Mesendoderm (in vitro differentiated cells): ENCODE measurements around the gene FERMT2.

Source experiments
- DNase-seq: peaks from one replicate; pipeline ENCODE4 v3.0.0; 2013
- H2AK5ac ChIP-seq: 2 replicates; pipeline ENCODE4 v1.6.1; 2013; ENCODE audit warnings: low read length, inconsistent platforms
- H2BK120ac ChIP-seq: 2 replicates; pipeline ENCODE4 v1.6.1; 2013; ENCODE audit warnings: low read depth, mild to moderate bottlenecking, low read length, moderate library complexity, mixed read lengths
- H2BK15ac ChIP-seq: replicated peaks from 2 replicates; pipeline ENCODE4 v1.6.1; 2013; ENCODE audit warnings: low read depth, mild to moderate bottlenecking, moderate library complexity
- H2BK5ac ChIP-seq: 2 replicates; pipeline ENCODE4 v1.6.1; 2013; ENCODE audit warnings: low read length, inconsistent platforms
- H3K18ac ChIP-seq: 2 replicates; pipeline ENCODE4 v1.6.1; 2013; ENCODE audit warnings: mild to moderate bottlenecking, low read length, mixed read lengths
- H3K23ac ChIP-seq: one replicate; pipeline ENCODE4 v1.6.1; 2013; ENCODE audit warnings: low read length
- H3K27ac ChIP-seq: 2 replicates; pipeline ENCODE4 v1.5.1; 2013; ENCODE audit warnings: low read depth, mild to moderate bottlenecking, inconsistent platforms, low read length, moderate library complexity
- H3K27me3 ChIP-seq: 2 replicates; pipeline ENCODE4 v1.6.1; 2013; ENCODE audit warnings: low read length, control low read depth, mild to moderate bottlenecking, inconsistent platforms; ENCODE audit not compliant: insufficient read depth, poor library complexity
- H3K36me3 ChIP-seq: 2 replicates; pipeline ENCODE4 v1.6.1; 2013; ENCODE audit warnings: low read length, inconsistent platforms; ENCODE audit not compliant: control insufficient read depth, insufficient read depth
- H3K4ac ChIP-seq: one replicate; pipeline ENCODE4 v1.6.1; 2013; ENCODE audit warnings: low read depth, mild to moderate bottlenecking, low read length, moderate library complexity
- H3K4me1 ChIP-seq: 2 replicates; pipeline ENCODE4 v1.6.1; 2013; ENCODE audit warnings: low read depth, low read length, inconsistent platforms; ENCODE audit not compliant: control insufficient read depth
- H3K4me2 ChIP-seq: 2 replicates; pipeline ENCODE4 v1.6.1; 2013; ENCODE audit warnings: low read length
- H3K4me3 ChIP-seq: 2 replicates; pipeline ENCODE4 v1.5.1; 2013; ENCODE audit warnings: mild to moderate bottlenecking, low read length
- H3K56ac ChIP-seq: one replicate; pipeline ENCODE4 v1.6.1; 2013; ENCODE audit warnings: low read length
- H3K79me1 ChIP-seq: 2 replicates; pipeline ENCODE4 v1.6.1; 2013; ENCODE audit warnings: low read length, inconsistent platforms
- H3K79me2 ChIP-seq: 2 replicates; pipeline ENCODE4 v1.6.1; 2013; ENCODE audit warnings: mild to moderate bottlenecking, low read length; ENCODE audit not compliant: control insufficient read depth, insufficient read depth
- H3K9ac ChIP-seq: 2 replicates; pipeline ENCODE4 v1.6.1; 2013; ENCODE audit warnings: low read length, inconsistent platforms
- H4K5ac ChIP-seq: one replicate; pipeline ENCODE4 v1.6.1; 2013; ENCODE audit warnings: low read length
- H4K8ac ChIP-seq: one replicate; pipeline ENCODE4 v1.6.1; 2013; ENCODE audit warnings: low read depth, mild to moderate bottlenecking, control low read depth, low read length, moderate library complexity
- WGBS: extraction: QIAGEN DNeasy Blood & Tissue Kit; methylation state at CpG from one replicate; pipeline ENCODE4 v1.1.7; 2013; ENCODE audit warnings: low lambda C conversion rate, missing lambda C conversion rate; ENCODE audit not compliant: insufficient coverage; ENCODE audit errors: extremely low coverage; 5-methylcytosine and 5-hydroxymethylcytosine counted together

Gene FERMT2

DNA sequence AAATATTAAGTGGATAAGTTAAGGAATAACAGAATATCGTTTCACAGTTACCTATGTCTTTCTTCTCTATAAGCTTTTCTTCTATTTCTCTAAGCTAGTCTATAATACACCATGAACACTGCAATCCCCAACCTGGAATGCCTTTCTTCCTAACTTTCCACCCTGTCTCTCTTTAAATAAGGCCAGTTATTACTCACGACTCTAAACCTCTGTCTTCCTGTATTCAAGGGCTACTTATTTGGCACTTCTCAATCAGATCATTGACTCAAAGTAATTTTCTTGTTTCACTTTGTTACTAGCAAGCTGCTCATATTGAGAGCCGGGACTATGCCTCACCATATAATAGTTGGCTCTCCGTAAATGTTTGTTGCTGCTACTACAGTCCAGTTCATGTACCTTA, 13.5 kb downstream of the FERMT2 start:
- DNase-seq, result no peak
- no peak overlapping the region for H2AK5ac ChIP-seq
- no peak overlapping the region for H3K56ac ChIP-seq
- no peak overlapping the region for H2BK5ac ChIP-seq
- H3K79me2 ChIP-seq, result peaks cover 67% of the 10 kb centered on the region
- no peaks in the 10 kb centered on the region for H3K4me1 ChIP-seq
- no peaks in the 10 kb centered on the region for H3K36me3 ChIP-seq
- no peak overlapping the region for H2BK15ac ChIP-seq
- no peak overlapping the region for H3K4me2 ChIP-seq
- no peak overlapping the region for H4K8ac ChIP-seq
- no peak overlapping the region for H3K23ac ChIP-seq
- H4K5ac ChIP-seq, result no peak overlapping the region
- H3K4me3 ChIP-seq, result no peak overlapping the region
- peaks cover 3% of the 10 kb centered on the region for H3K79me1 ChIP-seq
- WGBS, result no CpG with 5 or more reads among the region's 4 CpGs
- H2BK120ac ChIP-seq, result no peak overlapping the region
- no peak overlapping the region for H3K18ac ChIP-seq
- H3K27ac ChIP-seq, result no peak overlapping the region
- H3K9ac ChIP-seq, result no peak overlapping the region
- H3K4ac ChIP-seq, result no peak overlapping the region
- no peaks in the 10 kb centered on the region for H3K27me3 ChIP-seq

GRCh38 chr14:52936437-52936836, 14.4 kb downstream of the FERMT2 start:
- no CpG with 5 or more reads among the region's 1 CpG for WGBS
- no peaks in the 10 kb centered on the region for H3K36me3 ChIP-seq
- no peak overlapping the region for H3K4me3 ChIP-seq
- H3K56ac ChIP-seq, result no peak overlapping the region
- DNase-seq, result no peak
- no peak overlapping the region for H3K4me2 ChIP-seq
- no peak overlapping the region for H3K9ac ChIP-seq
- no peak overlapping the region for H2AK5ac ChIP-seq
- peaks cover 69% of the 10 kb centered on the region for H3K79me2 ChIP-seq
- H3K23ac ChIP-seq, result no peak overlapping the region
- no peak overlapping the region for H4K8ac ChIP-seq
- no peak overlapping the region for H4K5ac ChIP-seq
- no peak overlapping the region for H3K18ac ChIP-seq
- H3K27ac ChIP-seq, result no peak overlapping the region
- H3K27me3 ChIP-seq, result no peaks in the 10 kb centered on the region
- no peak overlapping the region for H2BK120ac ChIP-seq
- no peak overlapping the region for H2BK15ac ChIP-seq
- H2BK5ac ChIP-seq, result no peak overlapping the region
- H3K4ac ChIP-seq, result no peak overlapping the region
- H3K4me1 ChIP-seq, result no peaks in the 10 kb centered on the region
- H3K79me1 ChIP-seq, result peaks cover 3% of the 10 kb centered on the region

DNA sequence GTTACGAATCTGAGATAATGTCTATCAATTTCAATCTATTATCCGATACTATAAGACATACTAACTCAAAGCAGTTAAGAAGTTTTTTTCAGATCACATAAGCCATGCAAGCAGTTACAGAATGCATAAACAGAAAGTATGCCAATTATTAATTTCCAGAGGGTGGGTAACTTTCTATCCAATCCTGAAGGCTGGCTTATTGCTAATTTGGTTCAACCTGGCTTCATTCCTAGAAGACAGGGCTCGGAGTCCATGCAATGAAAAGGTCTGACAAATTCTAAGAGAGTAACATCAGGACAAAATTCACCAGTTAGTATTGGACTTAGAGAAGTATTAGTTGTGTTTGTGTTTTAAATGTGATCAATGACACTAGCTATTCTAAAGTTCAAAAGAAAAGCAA, 15.0 kb downstream of the FERMT2 start:
- Histone ChIP-seq H3K79me1 (peaks cover 3% of the 10 kb centered on the region), H4K8ac (no peak overlapping the region), H3K4me3 (no peak overlapping the region), H3K18ac (no peak overlapping the region), H3K4me1 (no peaks in the 10 kb centered on the region), H4K5ac (no peak overlapping the region), H3K9ac (no peak overlapping the region), H2BK5ac (no peak overlapping the region), H3K4me2 (no peak overlapping the region), H3K56ac (no peak overlapping the region), H2AK5ac (no peak overlapping the region), H3K27me3 (no peaks in the 10 kb centered on the region), H2BK15ac (no peak overlapping the region), H3K23ac (no peak overlapping the region), H2BK120ac (no peak overlapping the region), H3K79me2 (peaks cover 72% of the 10 kb centered on the region), H3K27ac (no peak overlapping the region), H3K4ac (no peak overlapping the region), H3K36me3 (no peaks in the 10 kb centered on the region)
- WGBS, result no CpG with 5 or more reads among the region's 3 CpGs
- DNase-seq, result no peak

DNA sequence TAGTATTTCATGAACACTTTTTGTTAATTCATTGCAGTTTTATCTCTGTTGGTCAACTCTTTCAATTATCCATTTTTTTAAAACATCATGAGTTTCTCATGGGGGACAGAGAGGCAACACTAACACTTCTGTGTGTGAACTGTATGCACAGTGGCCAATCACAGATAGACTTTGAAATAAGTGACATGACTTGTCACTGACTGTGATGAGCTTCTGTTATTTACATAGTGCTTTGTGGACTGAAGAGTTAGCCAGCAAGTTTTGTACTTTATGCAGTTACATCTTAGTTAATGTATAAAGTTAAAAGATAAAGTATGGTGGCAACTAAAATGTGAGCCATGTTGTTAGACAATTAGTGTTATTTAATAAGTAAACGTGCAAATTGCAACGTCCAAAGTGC, 16.1 kb downstream of the FERMT2 start:
- Histone ChIP-seq H3K27me3 (no peaks in the 10 kb centered on the region), H3K4me1 (no peaks in the 10 kb centered on the region), H3K9ac (no peak overlapping the region), H2BK15ac (no peak overlapping the region), H3K18ac (no peak overlapping the region), H3K27ac (no peak overlapping the region), H3K4ac (no peak overlapping the region), H3K56ac (no peak overlapping the region), H3K79me1 (peaks cover 3% of the 10 kb centered on the region), H3K36me3 (no peaks in the 10 kb centered on the region), H2AK5ac (no peak overlapping the region), H4K5ac (no peak overlapping the region), H3K79me2 (peaks cover 76% of the 10 kb centered on the region), H4K8ac (no peak overlapping the region), H3K4me3 (no peak overlapping the region), H3K23ac (no peak overlapping the region), H3K4me2 (no peak overlapping the region), H2BK120ac (no peak overlapping the region), H2BK5ac (no peak overlapping the region)
- no peak for DNase-seq
- 100% methylated on average over 1 of the region's 2 CpGs for WGBS

DNA sequence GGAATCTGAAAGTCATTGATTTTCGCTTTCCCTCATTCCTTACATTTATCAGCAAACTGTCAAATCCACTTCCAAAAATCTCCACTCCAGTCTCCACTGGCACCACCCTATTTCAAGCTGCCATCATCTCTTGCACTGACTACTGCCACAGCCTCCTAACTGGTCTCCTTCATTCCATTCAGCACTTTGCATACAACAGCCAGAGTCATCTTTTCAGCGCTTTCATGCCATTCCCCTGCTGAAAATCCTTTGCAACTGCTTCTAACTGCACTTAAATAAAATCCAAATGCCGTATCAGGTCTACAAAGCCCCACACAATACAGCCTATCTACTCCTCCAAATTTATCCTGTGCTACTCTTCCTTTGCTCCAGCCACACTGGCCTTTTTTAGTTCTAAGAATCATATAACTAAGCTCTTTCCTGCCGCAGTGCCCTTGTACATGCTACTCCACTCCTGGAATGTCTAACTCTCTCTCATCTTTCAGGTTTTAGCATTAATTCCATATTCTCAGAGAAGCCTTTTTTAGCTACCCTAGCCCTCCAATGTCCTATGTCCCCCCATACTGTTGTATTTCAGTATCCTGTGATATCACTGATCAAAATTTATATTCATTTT, 21.6 kb downstream of the FERMT2 start:
- WGBS, result no CpG with 5 or more reads among the region's 4 CpGs
- DNase-seq, result peak; percentile 60
- no peak overlapping the region for H3K23ac ChIP-seq
- no peaks in the 10 kb centered on the region for H3K36me3 ChIP-seq
- peak overlapping the region; percentile 8 for H3K9ac ChIP-seq
- no peak overlapping the region for H3K56ac ChIP-seq
- H2BK120ac ChIP-seq, result no peak overlapping the region
- H3K18ac ChIP-seq, result no peak overlapping the region
- H3K4ac ChIP-seq, result no peak overlapping the region
- peaks cover 83% of the 10 kb centered on the region for H3K79me2 ChIP-seq
- no peak overlapping the region for H2BK5ac ChIP-seq
- H3K4me3 ChIP-seq, result no peak overlapping the region
- no peaks in the 10 kb centered on the region for H3K27me3 ChIP-seq
- H2BK15ac ChIP-seq, result no peak overlapping the region
- no peak overlapping the region for H4K5ac ChIP-seq
- H3K4me1 ChIP-seq, result peaks cover 24% of the 10 kb centered on the region
- H3K4me2 ChIP-seq, result no peak overlapping the region
- no peak overlapping the region for H4K8ac ChIP-seq
- H3K27ac ChIP-seq, result no peak overlapping the region
- peaks cover 4% of the 10 kb centered on the region for H3K79me1 ChIP-seq
- no peak overlapping the region for H2AK5ac ChIP-seq

- H2AK5ac ChIP-seq, result no peak overlapping the region
- no peak overlapping the region for H3K4ac ChIP-seq
- no peak overlapping the region for H3K23ac ChIP-seq
- H3K4me1 ChIP-seq, result peaks cover 38% of the 10 kb centered on the region
- H3K27ac ChIP-seq, result no peak overlapping the region
- no CpG with 5 or more reads among the region's 3 CpGs for WGBS
- H3K36me3 ChIP-seq, result no peaks in the 10 kb centered on the region
- DNase-seq, result no peak
- no peaks in the 10 kb centered on the region for H3K27me3 ChIP-seq
- H2BK15ac ChIP-seq, result no peak overlapping the region
- H4K5ac ChIP-seq, result no peak overlapping the region
- no peak overlapping the region for H4K8ac ChIP-seq
- no peak overlapping the region for H3K4me3 ChIP-seq
- H3K79me1 ChIP-seq, result peaks cover 4% of the 10 kb centered on the region
- no peak overlapping the region for H3K18ac ChIP-seq
- peak overlapping the region; percentile 11 for H3K9ac ChIP-seq
- H2BK5ac ChIP-seq, result no peak overlapping the region
- no peak overlapping the region for H3K4me2 ChIP-seq
- H3K79me2 ChIP-seq, result peaks cover 90% of the 10 kb centered on the region
- H2BK120ac ChIP-seq, result no peak overlapping the region
- H3K56ac ChIP-seq, result no peak overlapping the region
These were observed 23.9 kb downstream of the FERMT2 start for GRCh38 chr14:52926953-52927352.
